Uterus (tissue), 4 donors: ENCODE measurements around the gene COL4A2. TPM values are rescaled to one million over a fixed set of nuclear protein-coding genes. Genes with fewer than 3 reads are reported as not detected.

Experiments
- DNase-seq, 2 donors: peaks; one replicate each; pipeline ENCODE4 v3.0.0-alpha.2; 2019 to 2020
- H3K27ac ChIP-seq, 2 donors: fragments of 200-600 bp; sonication (generic); 1 replicate in 1 of 2; 2 replicates in 1 of 2; pipeline ENCODE4 v1.5.1; 2016 to 2018
- H3K27me3 ChIP-seq, 2 donors: fragments of 200-600 bp; sonication (generic); one replicate each; pipeline ENCODE4 v1.5.1; 2018 to 2019; ENCODE audit warnings: control low read depth in 1 of 2
- H3K36me3 ChIP-seq, 2 donors: fragments of 200-600 bp; sonication (generic); one replicate each; pipeline ENCODE4 v1.5.1; 2019; ENCODE audit warnings: control low read depth in 1 of 2
- H3K4me1 ChIP-seq, 2 donors: fragments of 200-600 bp; sonication (generic); one replicate each; pipeline ENCODE4 v1.5.1; 2018 to 2019; ENCODE audit warnings: control low read depth in 1 of 2
- H3K4me3 ChIP-seq, 2 donors: fragments of 200-600 bp; sonication (generic); 1 replicate in 1 of 2; 2 replicates in 1 of 2; pipeline ENCODE4 v1.5.1; 2018 to 2019; ENCODE audit warnings: mild to moderate bottlenecking in 1 of 2
- H3K9me3 ChIP-seq, 2 donors: fragments of 200-600 bp; sonication (generic); one replicate each; pipeline ENCODE4 v1.5.1; 2019; ENCODE audit warnings: control low read depth in 1 of 2
- POLR2A ChIP-seq, 2 donors: fragments of 450-650 bp; IDR thresholded peaks; one replicate each; pipeline ENCODE4 v1.6.1; 2016; ENCODE audit warnings: antibody characterized with exemption in 2 of 2, mild to moderate bottlenecking in 1 of 2, moderate library complexity in 1 of 2
- intact Hi-C: fragments of 100-400 bp; cut with DNase I; formaldehyde crosslinking; loops from one replicate; pipeline ENCODE4 v1.15.1; 2023; ENCODE audit warnings: low total_unique reads
- total RNA-seq, 4 donors: library from RNA; depleted of rRNA in 3 of 4; stranded (reverse); fragments of >200 nt in 3 of 4; gene quantifications; one replicate each; pipeline versions ENCODE4 v1.1.0 to v1.2.4, GENCODE V29; 2014 to 2023
- TF ChIP-seq, protein P1 (sequence below), 4 experiments: fragments of 200-600 bp in 2 of 4; fragments of 450-650 bp in 2 of 4; sonication (generic) in 2 of 4; IDR thresholded peaks; one replicate each; pipeline ENCODE4 v1.5.1; 2016 to 2019; ENCODE audit warnings: antibody characterized with exemption in 4 of 4, mild to moderate bottlenecking in 2 of 4, moderate library complexity in 1 of 4
- donor health status: DM: yes; HTN: yes; CAD: no.

COL4A2 gene
- total RNA-seq, 4 donors from 2014 or later: 157 to 606 (median 284) TPM

DNA sequence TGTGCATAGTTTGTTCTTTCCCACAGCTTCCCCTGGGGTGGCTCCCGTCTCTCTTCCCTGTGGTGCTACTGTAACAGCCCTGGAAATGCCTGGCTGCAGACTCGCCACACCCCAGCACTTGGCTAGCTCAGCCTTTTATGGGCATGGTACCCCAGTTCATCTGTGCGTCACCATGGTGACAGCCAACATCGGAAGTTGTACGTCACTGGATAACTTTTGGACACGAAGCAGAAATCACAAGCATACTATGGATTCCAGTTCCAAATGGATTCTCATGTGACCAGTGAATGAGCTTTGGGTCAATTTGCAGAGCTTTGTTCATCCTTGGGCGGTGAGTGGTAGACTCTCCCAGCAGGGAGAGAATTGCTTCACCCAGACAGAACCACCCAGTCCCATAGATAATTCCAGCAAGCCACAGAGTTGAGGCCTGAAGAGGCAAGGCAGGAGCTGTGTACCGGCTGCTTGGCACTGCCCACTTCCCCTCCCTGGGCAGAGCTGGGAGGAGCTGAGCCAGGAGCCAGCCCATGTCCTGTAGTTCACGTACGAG is 54.4 kb downstream of the COL4A2 start:
- Histone ChIP-seq H3K4me1 (peaks cover 14 to 19% of the 10 kb centered on the region in 2 donors), H3K36me3 (no peaks in the 10 kb centered on the region), H3K27ac (peak overlapping the region; percentile 77 to 83), H3K4me3 (no peak overlapping the region), H3K27me3 (no peaks in the 10 kb centered on the region), H3K9me3 (no peaks in the 10 kb centered on the region)
- intact Hi-C loops: no loop called here
- peak; percentile 68 to 73 for DNase-seq
- TF ChIP-seq POLR2A (IDR thresholded peaks at IDR 0.05): no peak
- TF ChIP-seq, protein P1, sequence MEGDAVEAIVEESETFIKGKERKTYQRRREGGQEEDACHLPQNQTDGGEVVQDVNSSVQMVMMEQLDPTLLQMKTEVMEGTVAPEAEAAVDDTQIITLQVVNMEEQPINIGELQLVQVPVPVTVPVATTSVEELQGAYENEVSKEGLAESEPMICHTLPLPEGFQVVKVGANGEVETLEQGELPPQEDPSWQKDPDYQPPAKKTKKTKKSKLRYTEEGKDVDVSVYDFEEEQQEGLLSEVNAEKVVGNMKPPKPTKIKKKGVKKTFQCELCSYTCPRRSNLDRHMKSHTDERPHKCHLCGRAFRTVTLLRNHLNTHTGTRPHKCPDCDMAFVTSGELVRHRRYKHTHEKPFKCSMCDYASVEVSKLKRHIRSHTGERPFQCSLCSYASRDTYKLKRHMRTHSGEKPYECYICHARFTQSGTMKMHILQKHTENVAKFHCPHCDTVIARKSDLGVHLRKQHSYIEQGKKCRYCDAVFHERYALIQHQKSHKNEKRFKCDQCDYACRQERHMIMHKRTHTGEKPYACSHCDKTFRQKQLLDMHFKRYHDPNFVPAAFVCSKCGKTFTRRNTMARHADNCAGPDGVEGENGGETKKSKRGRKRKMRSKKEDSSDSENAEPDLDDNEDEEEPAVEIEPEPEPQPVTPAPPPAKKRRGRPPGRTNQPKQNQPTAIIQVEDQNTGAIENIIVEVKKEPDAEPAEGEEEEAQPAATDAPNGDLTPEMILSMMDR (IDR thresholded peaks at IDR 0.05): no peak

DNA sequence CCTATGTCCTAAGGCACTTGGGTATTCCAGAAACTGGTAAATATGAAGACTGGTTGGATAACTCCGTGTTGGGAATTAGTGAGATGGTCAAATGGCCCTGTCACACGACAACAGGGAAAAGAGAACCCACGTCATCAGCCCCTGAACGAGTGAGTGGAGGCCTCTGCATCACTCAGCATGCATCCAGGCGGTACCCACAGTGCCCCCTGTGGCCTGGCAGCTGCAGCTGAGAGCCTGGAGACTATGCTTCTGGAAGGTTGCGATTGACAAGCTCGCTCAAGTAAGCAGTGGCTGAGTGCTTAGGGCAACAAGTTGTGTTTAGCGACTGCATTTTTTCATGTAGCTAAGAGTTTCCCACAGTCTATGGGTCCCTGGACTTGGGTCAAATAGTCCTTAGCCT is 55.9 kb downstream of the COL4A2 start:
- no peak for TF ChIP-seq POLR2A (IDR thresholded peaks at IDR 0.05)
- TF ChIP-seq, protein P1 (IDR thresholded peaks at IDR 0.05): no peak
- Histone ChIP-seq H3K4me3 (no peak overlapping the region), H3K27ac (peak overlapping the region; percentile 77 to 83), H3K36me3 (no peaks in the 10 kb centered on the region), H3K9me3 (no peaks in the 10 kb centered on the region), H3K27me3 (no peaks in the 10 kb centered on the region), H3K4me1 (peaks cover 14 to 19% of the 10 kb centered on the region in 2 donors)
- DNase-seq: peak in 1 of 2 donors; percentile 44
- intact Hi-C loops: no loop called here

DNA sequence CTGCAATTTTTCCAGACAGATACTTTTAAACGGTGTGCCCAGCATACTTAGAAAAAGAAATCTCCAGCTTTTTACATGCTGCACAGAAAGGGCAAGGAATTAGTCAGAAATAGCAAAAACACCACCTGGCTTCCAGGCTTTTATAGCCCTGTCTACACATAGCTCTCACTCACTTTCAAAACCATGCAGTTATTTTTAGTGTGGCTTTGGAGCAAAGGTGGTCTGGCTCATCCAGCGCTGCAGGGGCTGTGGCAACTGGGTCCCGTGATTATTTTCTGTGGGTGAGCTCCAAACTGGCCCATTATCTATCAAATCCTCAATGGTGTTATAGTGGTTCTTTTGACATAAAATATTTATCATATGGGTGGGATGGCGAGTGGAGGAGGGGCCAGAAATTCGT is 57.0 kb downstream of the COL4A2 start:
- Histone ChIP-seq H3K36me3 (no peaks in the 10 kb centered on the region), H3K4me3 (no peak overlapping the region), H3K27me3 (no peaks in the 10 kb centered on the region), H3K9me3 (no peaks in the 10 kb centered on the region), H3K27ac (peak overlapping the region; percentile 77 to 83), H3K4me1 (peaks cover 14 to 19% of the 10 kb centered on the region in 2 donors)
- TF ChIP-seq, protein P1 (IDR thresholded peaks at IDR 0.05): no peak
- no peak for TF ChIP-seq POLR2A (IDR thresholded peaks at IDR 0.05)
- intact Hi-C loops: no loop called here
- no peak for DNase-seq

DNA sequence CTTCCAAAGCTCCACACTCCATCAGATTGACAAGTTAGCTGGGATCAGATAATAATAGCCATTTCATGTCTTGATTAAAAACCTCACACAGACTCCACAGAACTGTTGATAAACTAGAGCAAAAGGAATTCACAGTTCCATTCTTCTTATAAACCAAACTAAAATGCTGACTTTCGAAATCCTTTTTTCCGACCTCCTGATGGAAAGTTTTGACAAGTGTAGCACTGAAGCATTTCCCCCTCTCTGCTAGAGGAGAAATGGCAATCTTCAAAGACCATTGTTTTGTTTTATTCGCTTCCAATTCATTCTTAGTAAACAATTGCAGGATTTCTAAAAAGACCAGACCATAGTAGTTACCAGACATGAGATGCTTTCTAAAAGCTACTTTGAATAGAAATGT is 58.8 kb downstream of the COL4A2 start:
- DNase-seq: no peak
- Histone ChIP-seq H3K36me3 (no peaks in the 10 kb centered on the region), H3K4me1 (peaks cover 13 to 14% of the 10 kb centered on the region in 2 donors), H3K27ac (peak overlapping the region; percentile 65 to 83), H3K27me3 (no peaks in the 10 kb centered on the region), H3K9me3 (no peaks in the 10 kb centered on the region), H3K4me3 (no peak overlapping the region)
- TF ChIP-seq POLR2A (IDR thresholded peaks at IDR 0.05): no peak
- TF ChIP-seq, protein P1 (IDR thresholded peaks at IDR 0.05): no peak
- intact Hi-C loops: no loop called here

DNA sequence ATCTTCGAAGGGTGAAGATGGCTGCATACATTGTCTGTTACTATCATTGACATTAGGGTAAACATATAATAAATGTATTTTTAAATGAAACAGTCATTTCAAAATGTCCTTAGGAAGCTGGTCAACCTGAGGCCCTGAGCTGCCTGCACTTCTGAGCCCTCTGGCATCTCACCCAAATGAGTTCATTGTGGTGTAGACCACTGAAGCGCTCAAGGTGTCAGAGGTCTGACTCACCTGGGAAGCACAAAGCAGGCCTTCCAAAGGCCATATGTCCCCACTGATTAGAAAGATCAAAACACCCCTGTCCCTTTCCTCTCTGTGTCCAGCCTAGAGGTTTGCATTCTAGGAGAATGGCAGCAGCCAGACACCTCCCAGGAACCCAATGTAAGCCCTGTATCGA is 59.6 kb downstream of the COL4A2 start:
- Histone ChIP-seq H3K27me3 (no peaks in the 10 kb centered on the region), H3K9me3 (no peaks in the 10 kb centered on the region), H3K4me1 (peaks cover 13 to 14% of the 10 kb centered on the region in 2 donors), H3K36me3 (no peaks in the 10 kb centered on the region), H3K4me3 (no peak overlapping the region), H3K27ac (peak overlapping the region; percentile 65 to 83)
- DNase-seq: no peak
- TF ChIP-seq, protein P1 (IDR thresholded peaks at IDR 0.05): no peak
- intact Hi-C loops: no loop called here
